Hepatocyte (in vitro differentiated cells): ENCODE data around the gene GSS. TPM values are rescaled to one million over a fixed set of nuclear protein-coding genes. Genes with fewer than 3 reads are reported as not detected.

Source experiments
- DNase-seq: peaks from one replicate; pipeline ENCODE4 v3.0.0-alpha.2; 2016; ENCODE audit warnings: low spot score
- H2AFZ ChIP-seq: fragments of 200-600 bp; sonication (generic); 2 replicates; pipeline ENCODE4 v1.6.0; 2016; ENCODE audit warnings: antibody characterized with exemption, mild to moderate bottlenecking
- H3K27ac ChIP-seq: fragments of 200-600 bp; sonication (generic); 2 replicates; pipeline ENCODE4 v1.5.1; 2016; ENCODE audit warnings: mild to moderate bottlenecking
- H3K27me3 ChIP-seq: fragments of 200-600 bp; sonication (generic); 2 replicates; pipeline ENCODE4 v1.6.1; 2016
- H3K36me3 ChIP-seq: fragments of 200-600 bp; sonication (generic); replicated peaks from 2 replicates; pipeline ENCODE4 v1.5.1; 2016; ENCODE audit warnings: low read depth; ENCODE audit not compliant: insufficient read depth
- H3K4me1 ChIP-seq: fragments of 200-600 bp; sonication (generic); 2 replicates; pipeline ENCODE4 v1.5.1; 2016; ENCODE audit warnings: mild to moderate bottlenecking, moderate library complexity; ENCODE audit not compliant: insufficient read depth
- H3K4me2 ChIP-seq: fragments of 200-600 bp; sonication (generic); 2 replicates; pipeline ENCODE4 v1.6.0; 2016
- H3K4me3 ChIP-seq: fragments of 200-600 bp; sonication (generic); 2 replicates; pipeline ENCODE4 v1.5.1; 2016; ENCODE audit warnings: mild to moderate bottlenecking
- H3K79me2 ChIP-seq: fragments of 200-600 bp; sonication (generic); 2 replicates; pipeline ENCODE4 v1.6.0; 2017; ENCODE audit warnings: mild to moderate bottlenecking
- H3K9me2 ChIP-seq: fragments of 200-600 bp; sonication (generic); replicated peaks from 2 replicates; pipeline ENCODE4 v1.6.0; 2017; ENCODE audit warnings: mild to moderate bottlenecking; ENCODE audit not compliant: insufficient read depth
- H3K9me3 ChIP-seq: fragments of 200-600 bp; sonication (generic); 2 replicates; pipeline ENCODE4 v1.5.1; 2016; ENCODE audit warnings: low read depth, mild to moderate bottlenecking
- H4K20me1 ChIP-seq: fragments of 200-600 bp; sonication (generic); 2 replicates; pipeline ENCODE4 v1.6.0; 2016; ENCODE audit warnings: mild to moderate bottlenecking; ENCODE audit not compliant: insufficient read depth, poor library complexity, severe bottlenecking
- EZH2 ChIP-seq: fragments of 200-600 bp; sonication (generic); IDR thresholded peaks from 2 replicates; pipeline ENCODE4 v1.6.1; 2016; ENCODE audit warnings: antibody characterized with exemption, mild to moderate bottlenecking, borderline replicate concordance
- EZH2phosphoT487 ChIP-seq: fragments of 200-600 bp; sonication (generic); IDR thresholded peaks from one replicate; pipeline ENCODE4 v1.6.1; 2018; ENCODE audit warnings: antibody characterized with exemption, mild to moderate bottlenecking, low read depth, moderate library complexity; ENCODE audit not compliant: unreplicated experiment, severe bottlenecking
- WGBS: methylation state at CpG from one replicate; pipeline ENCODE4 v1.1.6; 2016; ENCODE audit warnings: low lambda C conversion rate; ENCODE audit errors: missing lambda C conversion rate; 5-methylcytosine and 5-hydroxymethylcytosine counted together
- polyA plus RNA-seq: library from polyadenylated mRNA; unstranded; fragments of >200 nt; fragmentation: Nextera tagmentation; extraction: Ambion mirVana; gene quantifications from 2 replicates; pipeline ENCODE4 v1.2.1, GENCODE V29; 2016
- total RNA-seq: library from RNA; depleted of rRNA; stranded (reverse); fragments of >200 nt; gene quantifications from 2 replicates; pipeline ENCODE4 v1.2.3, GENCODE V29; 2014
- TF ChIP-seq, protein P1 (sequence below): fragments of 200-600 bp; sonication (generic); IDR thresholded peaks from 2 replicates; pipeline ENCODE4 v1.5.1; 2016; ENCODE audit warnings: antibody characterized with exemption, mild to moderate bottlenecking; ENCODE audit not compliant: poor library complexity

Gene GSS
- total and polyA plus RNA-seq, 2 experiments from 2014 or later, result 45.2 to 46.2 TPM

DNA sequence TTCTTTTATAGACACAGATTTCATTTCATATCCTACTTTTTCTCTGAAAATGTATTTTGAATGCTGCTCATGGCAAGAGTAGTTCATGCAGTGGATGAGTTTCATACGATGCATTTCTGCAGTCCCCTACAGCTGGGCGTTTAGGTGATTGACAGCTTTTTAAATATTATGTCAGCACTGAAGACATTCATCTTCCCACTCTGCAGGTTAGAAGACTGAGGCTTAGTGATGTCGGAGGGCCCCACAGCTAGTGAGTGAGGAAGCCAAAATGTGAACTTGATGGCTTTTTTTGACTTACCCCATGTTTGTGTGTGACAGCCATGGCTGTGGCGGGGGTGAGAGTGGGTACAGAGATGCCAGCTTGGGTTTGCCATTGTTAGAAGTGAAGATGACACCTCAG, 33.5 kb upstream of the GSS start:
- Histone ChIP-seq H3K4me1 (no peaks in the 10 kb centered on the region), H3K9me3 (no peaks in the 10 kb centered on the region), H3K36me3 (no peaks in the 10 kb centered on the region), H3K4me3 (no peak overlapping the region), H4K20me1 (no peaks in the 10 kb centered on the region), H3K27ac (no peak overlapping the region), H3K27me3 (no peaks in the 10 kb centered on the region), H2AFZ (no peak overlapping the region), H3K9me2 (no peaks in the 10 kb centered on the region), H3K4me2 (no peak overlapping the region), H3K79me2 (no peaks in the 10 kb centered on the region)
- WGBS, result 79% methylated on average over 4 of the region's 4 CpGs
- DNase-seq, result no peak
- TF ChIP-seq, protein P1, sequence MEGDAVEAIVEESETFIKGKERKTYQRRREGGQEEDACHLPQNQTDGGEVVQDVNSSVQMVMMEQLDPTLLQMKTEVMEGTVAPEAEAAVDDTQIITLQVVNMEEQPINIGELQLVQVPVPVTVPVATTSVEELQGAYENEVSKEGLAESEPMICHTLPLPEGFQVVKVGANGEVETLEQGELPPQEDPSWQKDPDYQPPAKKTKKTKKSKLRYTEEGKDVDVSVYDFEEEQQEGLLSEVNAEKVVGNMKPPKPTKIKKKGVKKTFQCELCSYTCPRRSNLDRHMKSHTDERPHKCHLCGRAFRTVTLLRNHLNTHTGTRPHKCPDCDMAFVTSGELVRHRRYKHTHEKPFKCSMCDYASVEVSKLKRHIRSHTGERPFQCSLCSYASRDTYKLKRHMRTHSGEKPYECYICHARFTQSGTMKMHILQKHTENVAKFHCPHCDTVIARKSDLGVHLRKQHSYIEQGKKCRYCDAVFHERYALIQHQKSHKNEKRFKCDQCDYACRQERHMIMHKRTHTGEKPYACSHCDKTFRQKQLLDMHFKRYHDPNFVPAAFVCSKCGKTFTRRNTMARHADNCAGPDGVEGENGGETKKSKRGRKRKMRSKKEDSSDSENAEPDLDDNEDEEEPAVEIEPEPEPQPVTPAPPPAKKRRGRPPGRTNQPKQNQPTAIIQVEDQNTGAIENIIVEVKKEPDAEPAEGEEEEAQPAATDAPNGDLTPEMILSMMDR, result no peak
- TF ChIP-seq EZH2phosphoT487 (no peak), EZH2 (no peak)

DNA sequence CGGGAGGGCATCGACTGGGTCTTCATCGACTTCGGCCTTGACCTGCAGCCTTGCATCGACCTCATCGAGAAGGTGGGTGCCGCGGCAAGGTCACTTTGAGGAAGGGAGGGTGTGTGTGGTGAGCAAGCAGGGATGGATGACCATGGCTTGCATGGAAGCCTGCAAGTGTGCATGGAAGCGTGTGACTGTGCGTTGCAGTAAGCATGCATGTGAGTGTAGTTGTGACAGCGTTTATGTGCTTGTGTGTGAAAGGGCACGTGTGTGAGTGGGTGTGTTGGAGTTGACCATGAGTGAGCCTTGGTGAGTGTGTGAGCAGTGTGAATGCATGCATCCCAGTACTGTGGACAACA, 32.6 kb upstream of the GSS start:
- no peak overlapping the region for H3K27ac ChIP-seq
- no peaks in the 10 kb centered on the region for H3K9me3 ChIP-seq
- no peaks in the 10 kb centered on the region for H4K20me1 ChIP-seq
- no peak overlapping the region for H3K4me2 ChIP-seq
- TF ChIP-seq, protein P1, result no peak
- TF ChIP-seq EZH2phosphoT487 (no peak), EZH2 (no peak)
- no peaks in the 10 kb centered on the region for H3K36me3 ChIP-seq
- 92% methylated on average over 12 of the region's 12 CpGs for WGBS
- H3K4me3 ChIP-seq, result no peak overlapping the region
- H3K79me2 ChIP-seq, result no peaks in the 10 kb centered on the region
- H3K9me2 ChIP-seq, result no peaks in the 10 kb centered on the region
- no peak overlapping the region for H2AFZ ChIP-seq
- no peaks in the 10 kb centered on the region for H3K4me1 ChIP-seq
- DNase-seq, result no peak
- peaks cover 6% of the 10 kb centered on the region for H3K27me3 ChIP-seq

DNA sequence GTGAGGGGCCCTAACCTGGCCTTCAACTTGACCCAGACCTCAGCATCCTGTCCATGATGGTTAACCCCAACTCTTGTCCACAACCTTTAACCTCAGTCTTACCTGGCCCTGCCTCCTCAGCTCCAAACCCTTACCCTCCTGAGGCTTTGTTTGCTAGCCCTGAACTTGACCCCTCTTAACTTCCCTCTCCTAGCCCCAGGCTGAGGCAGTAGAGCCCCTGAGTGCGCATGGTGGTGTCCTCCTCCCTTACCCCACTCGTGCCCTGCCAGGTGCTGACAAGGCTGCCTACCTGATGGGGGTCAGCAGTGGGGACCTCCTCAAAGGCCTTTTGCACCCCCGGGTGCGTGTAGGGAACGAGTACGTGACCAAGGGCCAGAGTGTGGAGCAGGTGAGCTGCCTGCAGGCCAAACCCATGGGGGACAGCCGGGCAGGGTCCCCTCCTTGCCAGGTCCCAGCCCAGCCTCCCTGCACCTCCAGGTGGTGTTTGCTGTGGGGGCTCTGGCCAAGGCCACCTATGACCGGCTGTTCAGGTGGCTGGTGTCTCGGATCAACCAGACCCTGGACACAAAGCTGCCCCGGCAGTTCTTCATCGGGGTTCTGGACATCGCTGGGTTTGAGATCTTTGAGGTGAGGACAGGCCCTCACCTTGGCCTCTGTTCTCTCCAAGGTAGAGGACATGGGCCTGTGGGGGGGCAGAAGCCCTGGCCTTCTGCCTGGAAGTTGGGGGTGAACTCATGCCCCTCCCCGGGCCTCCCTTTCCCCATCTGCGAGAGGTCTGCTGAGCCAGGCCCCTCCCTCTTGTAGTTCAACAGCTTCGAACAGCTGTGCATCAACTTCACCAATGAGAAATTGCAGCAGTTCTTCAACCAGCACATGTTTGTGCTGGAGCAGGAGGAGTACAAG, 31.9 kb upstream of the GSS start:
- no peaks in the 10 kb centered on the region for H3K9me2 ChIP-seq
- 84% methylated on average over 15 of the region's 15 CpGs for WGBS
- H4K20me1 ChIP-seq, result no peaks in the 10 kb centered on the region
- no peaks in the 10 kb centered on the region for H3K4me1 ChIP-seq
- no peak overlapping the region for H3K4me3 ChIP-seq
- H3K27ac ChIP-seq, result no peak overlapping the region
- H3K9me3 ChIP-seq, result no peaks in the 10 kb centered on the region
- no peaks in the 10 kb centered on the region for H3K79me2 ChIP-seq
- TF ChIP-seq, protein P1, result no peak
- TF ChIP-seq EZH2phosphoT487, result no peak
- no peak for TF ChIP-seq EZH2
- H3K4me2 ChIP-seq, result no peak overlapping the region
- no peak for DNase-seq
- no peaks in the 10 kb centered on the region for H3K36me3 ChIP-seq
- H3K27me3 ChIP-seq, result peaks cover 8% of the 10 kb centered on the region
- no peak overlapping the region for H2AFZ ChIP-seq
